GM18511 (cell line): Measurements from ENCODE around the gene HYI.
A peak's percentile ranks its signal among the peaks of the same experiment; 100 is the strongest.
"Not testable (repeated sequence)": the region's sequence is repeated elsewhere in the genome, so short reads cannot be mapped to it uniquely, and the experiment has no call there.

Experiments used
- ATAC-seq: cut with Tn5 transposase; IDR thresholded peaks from one replicate; pipeline ENCODE4 v1.9.1; 2021; ENCODE audit warnings: mild to moderate bottlenecking, moderate library complexity; ENCODE audit not compliant: unreplicated experiment

Gene HYI

GRCh38 chr1:43465505-43466067, 11.9 kb upstream of the HYI start:
- ATAC-seq: no peak

DNA sequence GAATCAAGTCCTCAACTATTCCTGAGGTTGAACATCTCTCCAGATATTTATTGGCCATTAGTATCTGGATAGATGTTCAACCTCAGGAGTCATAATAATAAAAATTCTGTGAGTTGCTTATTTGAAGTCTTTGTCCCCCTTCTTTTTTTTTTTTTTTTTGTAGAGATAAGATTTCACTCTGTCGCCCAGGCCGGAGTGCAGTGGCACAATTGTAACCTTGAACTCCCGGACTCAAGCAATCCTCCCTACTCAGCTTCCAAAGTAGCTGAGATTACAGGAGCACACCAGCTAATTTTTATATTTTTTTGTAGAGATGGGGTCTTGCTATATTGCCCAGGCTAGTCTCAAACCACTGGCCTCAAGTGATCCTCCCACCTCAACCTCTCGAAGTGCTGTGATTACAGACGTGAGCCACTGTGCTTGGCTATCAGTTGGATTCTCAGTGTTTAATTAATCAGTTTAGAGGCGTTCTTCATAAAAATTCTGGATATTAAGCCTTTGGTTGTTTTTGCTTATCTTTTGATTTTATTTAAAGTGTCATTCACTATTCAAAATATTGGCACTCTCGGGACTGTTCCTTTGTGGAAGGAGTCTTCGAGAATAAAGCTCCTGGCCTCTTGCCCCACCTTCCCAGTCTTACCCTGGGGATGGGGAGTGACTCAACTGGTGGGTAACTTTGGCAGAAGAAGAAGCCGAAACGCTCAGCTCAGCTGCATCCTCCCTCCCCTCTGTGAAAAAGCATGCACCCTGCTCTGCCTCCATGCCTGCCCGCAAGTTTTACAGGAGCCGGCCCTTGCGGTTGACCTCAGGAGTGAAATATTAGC, 11.2 kb upstream of the HYI start:
- ATAC-seq: no peak

GRCh38 chr1:43463479-43463878, 9.7 kb upstream of the HYI start:
- no peak for ATAC-seq

DNA sequence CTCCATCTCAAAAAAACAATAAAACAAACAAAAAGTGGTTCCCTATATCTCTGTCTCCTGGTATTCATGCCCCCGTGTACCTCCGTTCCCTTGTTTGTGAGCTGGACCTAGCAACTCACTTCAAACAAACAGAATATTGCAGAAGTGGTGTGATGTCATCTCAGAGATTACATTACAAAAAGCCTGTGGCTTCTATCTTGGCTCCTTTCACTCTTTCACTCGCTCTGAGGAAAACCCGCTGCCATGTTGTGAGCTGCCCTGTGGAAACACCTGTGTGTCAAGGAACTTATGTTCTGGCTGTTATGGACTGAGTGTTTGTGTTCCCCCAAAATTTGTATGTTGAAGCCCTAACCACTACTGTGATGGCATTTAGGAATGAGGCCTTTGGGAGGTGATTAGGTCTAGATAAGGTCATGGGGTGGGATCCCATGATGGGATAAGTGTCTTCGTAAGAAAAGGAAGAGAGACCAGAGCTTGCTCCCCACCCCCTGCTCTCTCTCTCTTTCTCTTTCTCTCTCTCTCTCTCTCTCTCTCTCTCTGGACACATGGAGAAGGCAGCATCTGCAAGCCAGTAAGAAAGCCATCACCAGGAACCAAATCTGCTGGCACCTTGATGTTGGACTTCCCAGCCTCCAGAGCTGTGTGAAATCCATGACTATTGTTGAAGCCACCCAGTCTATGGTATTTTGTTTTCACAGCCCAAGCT, 7.4 kb upstream of the HYI start:
- no peak for ATAC-seq

GRCh38 chr1:43458379-43458778, 4.6 kb upstream of the HYI start:
- ATAC-seq: not testable (repeated sequence)

GRCh38 chr1:43455213-43455889, 1.6 kb upstream of the HYI start:
- ATAC-seq: no peak

DNA sequence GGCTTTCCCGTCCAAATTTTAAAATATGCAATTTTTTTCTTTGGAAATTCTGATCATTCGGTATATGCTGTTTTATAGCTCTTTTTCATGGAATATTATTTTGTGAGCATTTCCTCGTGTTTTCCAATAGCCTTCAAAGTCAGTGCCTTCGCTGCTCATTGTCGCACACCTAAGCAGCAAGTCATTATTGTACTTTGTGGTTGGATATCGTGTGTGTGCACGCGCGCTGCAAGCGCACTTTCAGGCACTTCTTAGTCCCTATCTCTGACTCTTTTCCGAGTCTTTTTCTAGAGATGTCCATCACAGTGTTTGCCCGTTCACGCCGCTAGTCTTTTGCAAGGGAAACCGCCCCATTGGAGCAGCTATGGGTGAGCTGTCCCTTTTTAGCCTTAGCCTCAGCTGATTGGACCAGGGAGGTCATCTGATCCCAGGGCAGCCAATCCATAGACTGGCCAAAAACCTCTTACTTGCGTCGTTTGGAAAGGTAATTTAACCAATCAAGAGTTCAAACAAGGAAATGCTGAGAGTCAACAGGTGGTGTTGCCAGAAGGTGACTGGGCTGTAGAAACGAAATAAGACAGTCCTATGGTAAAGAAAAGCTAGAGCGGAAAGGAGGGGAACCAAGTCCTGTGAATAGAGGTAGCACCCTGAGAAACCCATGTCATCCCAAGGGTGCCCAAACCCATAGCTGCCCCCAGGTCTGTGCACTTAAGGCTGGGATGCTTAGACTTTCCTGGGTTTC, 710 bp upstream of the HYI start:
- peak; percentile 70 for ATAC-seq

- no peak for ATAC-seq
Measured at GRCh38 chr1:43452789-43453441, 816 bp downstream of the HYI start.

GRCh38 chr1:43451701-43452532, 1.8 kb downstream of the HYI start:
- no peak for ATAC-seq

- ATAC-seq: no peak
Measured at GRCh38 chr1:43451157-43451591, 2.6 kb downstream of the HYI start.

DNA sequence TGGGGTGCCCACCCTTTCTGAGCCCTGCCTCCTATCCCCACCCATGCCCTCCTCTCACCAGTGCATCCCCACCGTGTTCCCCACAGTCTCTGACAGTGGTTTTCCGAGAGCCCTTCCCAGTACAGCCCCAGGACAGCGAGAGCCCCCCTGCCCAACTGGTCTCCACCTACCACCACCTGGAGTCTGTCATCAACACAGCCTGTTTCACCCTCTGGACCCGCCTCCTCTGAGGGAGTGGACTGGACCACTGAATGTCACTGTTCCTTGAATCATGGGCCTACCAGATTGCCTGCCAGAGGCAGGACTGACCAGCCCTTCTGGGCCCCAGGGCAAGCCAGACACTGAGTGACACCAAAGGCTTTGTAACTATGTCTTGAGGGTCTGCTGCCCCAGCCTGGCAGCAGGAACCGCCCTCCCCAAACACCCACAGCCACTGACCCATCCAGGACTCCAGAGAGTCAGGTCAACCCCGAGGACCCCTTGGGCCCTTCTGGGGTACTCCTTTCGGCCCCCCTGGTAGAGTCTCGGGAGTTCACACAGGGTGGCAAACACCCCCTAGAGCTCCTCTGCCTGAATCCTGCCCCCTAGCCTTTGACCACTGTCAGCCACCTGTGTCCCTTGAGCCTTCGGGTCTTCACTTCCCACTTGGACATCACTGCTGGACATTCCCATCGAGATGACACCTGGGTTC, 3.3 kb downstream of the HYI start:
- ATAC-seq: no peak

DNA sequence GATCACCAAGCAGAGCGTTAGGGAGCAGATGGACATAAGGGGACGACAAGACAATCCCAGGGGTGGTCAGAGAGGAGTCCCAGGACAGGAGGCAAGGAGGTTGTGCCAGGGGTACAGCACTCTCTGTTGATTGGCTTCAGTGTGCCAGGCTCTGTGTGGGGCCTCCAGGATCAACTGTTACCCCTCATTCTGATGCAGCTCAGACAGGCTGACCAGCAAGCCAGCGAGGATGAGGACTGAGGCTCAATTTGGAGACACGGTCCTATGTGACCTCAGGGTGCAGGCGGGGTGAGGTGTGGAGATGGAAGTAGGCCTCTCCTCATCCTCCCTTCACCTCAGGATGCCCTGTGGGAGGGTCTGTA, 4.0 kb downstream of the HYI start:
- no peak for ATAC-seq

DNA sequence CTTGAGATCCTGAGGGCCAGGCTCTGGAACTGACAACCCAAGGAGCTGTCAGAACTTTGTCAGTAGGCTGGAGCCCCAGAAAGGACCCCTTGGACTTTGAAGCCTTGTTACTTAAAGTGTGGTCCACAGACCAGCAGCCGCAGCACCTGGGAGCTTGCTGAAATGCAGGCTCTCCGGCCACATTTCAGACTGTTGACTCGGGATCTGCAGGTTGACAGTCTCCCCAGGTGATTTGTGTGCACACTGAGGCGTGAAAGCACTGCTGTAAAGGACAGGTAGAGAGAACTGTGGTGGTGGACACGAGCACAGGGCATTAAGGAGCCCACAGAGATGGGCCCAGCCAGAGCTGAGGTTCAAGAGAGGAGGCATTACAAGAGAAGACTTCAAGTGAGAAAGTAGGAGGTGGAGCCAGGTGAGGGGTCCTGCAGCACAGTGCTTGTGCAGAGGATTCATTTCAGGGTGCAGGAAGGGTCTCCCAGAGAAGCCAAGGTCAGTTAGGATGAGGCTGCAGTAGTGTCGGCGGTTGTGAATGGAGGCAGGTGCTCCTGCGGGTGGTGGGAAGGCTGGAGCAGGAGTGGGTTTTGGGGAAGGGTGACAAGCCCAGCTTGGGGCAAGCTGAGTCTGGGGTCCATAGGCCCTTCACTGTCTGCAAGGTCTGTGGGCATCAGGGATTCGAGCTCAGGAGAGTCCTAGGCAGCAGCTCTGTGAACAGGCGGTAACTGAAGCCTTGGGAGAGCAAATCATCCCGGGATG, 4.6 kb downstream of the HYI start:
- no peak for ATAC-seq

DNA sequence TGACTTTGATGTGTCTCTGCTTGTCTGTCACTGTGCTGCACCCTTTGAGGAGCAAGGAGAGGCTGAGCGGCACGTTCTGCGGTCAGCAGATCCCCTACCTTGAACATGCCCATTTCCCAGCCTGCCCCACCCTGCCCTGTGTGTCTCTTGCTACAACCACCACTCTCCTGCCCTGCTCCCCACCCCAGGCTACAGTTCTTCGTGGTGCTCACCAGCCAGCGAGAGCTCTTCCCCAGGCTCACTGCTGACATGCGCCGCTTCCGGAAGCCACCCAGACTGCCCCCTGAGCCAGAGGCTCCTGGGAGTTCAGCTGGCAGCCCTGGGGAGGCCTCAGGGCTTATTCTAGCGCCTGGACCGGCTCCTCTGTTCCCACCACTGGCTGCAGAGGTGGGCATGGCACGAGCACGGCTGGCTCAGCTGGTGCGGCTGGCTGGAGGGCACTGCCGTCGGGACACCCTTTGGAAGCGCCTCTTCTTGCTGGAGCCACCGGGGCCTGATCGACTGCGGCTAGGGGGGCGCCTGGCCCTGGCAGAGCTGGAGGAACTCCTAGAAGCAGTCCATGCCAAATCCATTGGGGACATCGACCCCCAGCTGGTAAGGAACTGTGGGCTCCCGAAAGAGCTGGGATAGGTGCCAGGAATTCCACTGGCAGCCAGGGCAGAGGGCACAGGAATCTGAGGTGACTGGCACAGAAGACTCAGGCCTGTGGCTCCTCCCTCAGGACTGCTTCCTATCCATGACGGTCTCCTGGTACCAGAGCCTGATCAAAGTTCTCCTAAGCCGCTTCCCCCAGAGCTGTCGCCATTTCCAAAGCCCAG, 5.6 kb downstream of the HYI start:
- no peak for ATAC-seq

DNA sequence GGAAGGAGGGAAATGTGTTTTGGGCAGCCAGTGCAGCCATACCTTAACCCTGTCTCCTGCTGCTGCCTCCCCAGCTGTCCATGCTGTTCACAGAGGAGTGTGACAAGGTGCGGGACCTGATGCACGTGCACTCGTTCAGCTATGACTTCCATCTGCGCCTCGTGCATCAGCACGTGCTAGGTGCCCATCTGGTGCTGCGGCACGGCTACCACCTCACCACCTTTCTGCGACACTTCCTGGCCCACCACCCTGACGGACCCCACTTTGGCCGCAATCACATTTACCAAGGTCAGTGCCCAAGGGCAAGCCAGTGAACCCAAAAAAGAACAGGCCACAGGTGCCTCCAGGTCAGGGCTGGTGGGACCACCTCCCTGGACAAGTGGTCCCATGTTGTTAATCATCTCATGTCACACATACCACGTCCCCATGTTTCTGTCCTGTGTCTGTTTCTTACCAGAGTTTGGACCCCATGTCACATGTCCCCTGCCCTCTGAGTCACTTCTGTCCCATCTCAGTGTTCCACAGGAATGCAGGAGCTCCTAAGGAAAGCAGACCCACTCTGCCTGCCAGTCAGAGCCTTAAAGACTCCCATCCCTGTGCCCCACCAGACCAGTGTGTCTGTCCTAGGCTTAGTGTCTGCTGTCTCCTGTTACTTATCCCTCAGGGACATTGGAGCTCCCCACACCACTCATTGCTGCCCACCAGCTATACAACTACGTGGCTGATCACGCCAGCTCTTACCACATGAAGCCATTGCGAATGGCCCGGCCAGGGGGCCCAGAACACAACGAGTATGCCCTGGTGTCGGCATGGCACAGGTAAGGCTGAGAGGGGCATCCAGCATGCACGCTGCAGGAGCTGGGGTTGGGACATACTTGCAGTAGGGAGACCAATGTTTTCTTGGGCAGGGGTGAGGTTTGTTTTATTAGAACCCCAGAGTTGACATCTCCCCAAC, 6.6 kb downstream of the HYI start:
- ATAC-seq: no peak

DNA sequence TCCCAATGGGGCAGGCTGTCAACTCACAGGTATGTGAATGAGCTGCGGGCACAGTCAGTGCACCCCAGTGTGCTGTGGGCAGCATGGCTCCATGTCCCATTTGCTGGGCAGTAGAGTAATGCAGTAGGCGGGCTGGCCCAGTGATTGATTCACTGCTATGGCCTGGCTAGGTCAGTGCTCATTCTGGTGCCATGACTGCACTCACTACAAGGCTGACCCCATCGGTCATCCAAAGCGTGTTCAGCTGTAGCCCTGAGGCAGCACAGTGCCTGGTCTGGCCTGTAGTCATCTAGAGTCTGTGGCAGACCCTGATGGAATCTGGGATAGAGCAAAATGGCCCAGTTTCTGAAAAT, 7.4 kb downstream of the HYI start:
- ATAC-seq: no peak
